ENCODE measurements around the gene NPAS3.

DNA sequence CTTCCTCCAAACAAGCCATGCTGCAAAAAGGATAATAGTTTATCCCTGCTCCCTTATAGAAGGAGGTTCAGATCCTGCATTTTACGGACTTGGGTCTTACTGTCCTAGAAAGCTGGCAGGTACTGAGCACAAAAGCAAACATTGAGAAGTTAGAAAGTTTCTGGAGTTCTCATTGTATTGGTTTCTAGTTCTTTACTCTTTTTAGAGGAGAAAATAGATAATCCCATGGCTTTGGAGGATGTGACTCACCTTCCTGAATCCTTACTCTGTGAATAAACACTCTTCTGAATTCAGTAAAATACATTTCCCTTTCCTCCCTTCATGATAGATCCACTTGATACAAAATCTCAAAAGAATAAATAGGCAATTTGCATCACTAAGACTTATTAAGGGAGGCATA is 188.9 kb downstream of the NPAS3 start:
- TF ChIP-seq EZH2 (IDR thresholded peaks at IDR 0.05) = no peak
- TF ChIP-seq FOXP2 (optimal IDR thresholded peaks at IDR 0.05; ENCODE audit: control extremely low read depth, extremely low read length, insufficient read depth) = no peak
